ENCODE results near the gene OR5K2. TPM values are rescaled to one million over a fixed set of nuclear protein-coding genes. Genes with fewer than 3 reads are reported as not detected.

Gene OR5K2
- total and polyA plus RNA-seq, 2 of the 4 experiments (the other 2 are of a cell fraction): not detected

DNA sequence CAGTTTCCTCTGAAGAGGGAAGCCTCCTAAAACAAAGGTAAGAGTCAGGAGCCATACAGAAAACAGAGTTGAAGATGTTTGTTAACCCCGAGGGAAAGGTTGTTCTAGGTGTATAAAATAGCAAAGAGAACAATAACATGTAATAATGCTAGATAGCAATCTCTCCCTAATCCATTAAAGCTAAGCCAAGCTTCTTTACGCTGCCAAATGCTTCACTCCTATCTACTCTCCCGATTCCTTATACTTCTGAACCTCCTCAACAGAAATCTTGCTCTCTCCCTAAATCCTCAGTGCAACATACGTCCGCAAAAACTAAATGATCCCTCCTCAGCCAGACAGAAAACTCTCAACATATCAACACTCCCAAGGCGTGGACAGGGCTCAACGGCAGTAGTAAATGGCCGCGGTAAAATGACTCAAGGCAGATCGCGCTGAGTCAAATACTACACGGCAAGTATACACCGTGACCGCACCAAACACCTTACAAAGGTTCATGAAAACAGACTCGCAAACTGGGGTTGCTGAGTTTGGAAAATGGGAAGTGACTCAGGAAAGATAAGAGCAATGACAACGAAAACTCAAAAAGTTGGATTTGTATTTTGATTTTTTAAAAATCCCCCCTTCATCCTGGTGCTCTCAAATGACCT, 24.5 kb downstream of the OR5K2 start:
- Histone ChIP-seq H2BK120ac (ENCODE audit: low read depth, low read length) (no peak overlapping the region), H3K9ac (ENCODE audit: low read depth, low read length) (peak overlapping the region; percentile 77), H3K4me3 (ENCODE audit: insufficient read depth, low read depth, low read length) (peak overlapping the region; percentile 75), H4K5ac (ENCODE audit: low read depth, low read length) (peak overlapping the region; percentile 39; the same call in 1 of the 2 replicates), H3K4me2 (ENCODE audit: low read depth, low read length) (peak overlapping the region; percentile 82), H2AK5ac (ENCODE audit: low read depth, low read length) (no peak overlapping the region), H2BK5ac (ENCODE audit: low read depth, low read length, poor library complexity, severe bottlenecking) (peak overlapping the region; percentile 90), H2BK20ac (ENCODE audit: low read depth, low read length) (no peak overlapping the region), H4K20me1 (ENCODE audit: insufficient read depth, low read length) (peaks cover 5% of the 10 kb centered on the region; the same call in 1 of the 2 replicates), H3K27ac (ENCODE audit: insufficient read depth, low read length) (peak overlapping the region; percentile 93), H3K36me3 (ENCODE audit: control insufficient read depth, insufficient read depth, low read length) (peaks cover 1% of the 10 kb centered on the region), H4K8ac (ENCODE audit: low read depth in 2 of 2, low read length in 2 of 2) (peak overlapping the region; percentile 2 to 64; a peak in 3 of 4 replicates), H3K4ac (ENCODE audit: low read depth, low read length) (peak overlapping the region; percentile 70), H3K9me3 (ENCODE audit: control insufficient read depth, insufficient read depth, low read length) (no peaks in the 10 kb centered on the region), H3K18ac (ENCODE audit: low read depth, low read length) (peak overlapping the region; percentile 59; the same call in 1 of the 2 replicates), H3K4me1 (ENCODE audit: control insufficient read depth, insufficient read depth, low read length) (peaks cover 2% of the 10 kb centered on the region; the same call in 1 of the 2 replicates), H3K56ac (ENCODE audit: extremely low read depth, insufficient read depth, low read length) (peak overlapping the region; percentile 58), H2BK15ac (ENCODE audit: low read depth, low read length) (0 out of 3 replicates have a peak overlapping the region, but pooled peaks have one; percentile 29), H3K9me1 (ENCODE audit: insufficient read depth, low read length) (no peaks in the 10 kb centered on the region), H3K14ac (replicated peaks; ENCODE audit: low read depth, low read length) (peak overlapping the region; percentile 76), H2AFZ (replicated peaks; ENCODE audit: low read length, poor library complexity) (peak overlapping the region; percentile 99), H4K91ac (ENCODE audit: insufficient read depth, low read depth, low read length) (peak overlapping the region; percentile 78), H3K23ac (ENCODE audit: low read depth, low read length) (peak overlapping the region; percentile 84), H3K27me3 (ENCODE audit: control insufficient read depth, insufficient read depth, low read length) (no peaks in the 10 kb centered on the region), H2AK9ac (replicated peaks; ENCODE audit: low read depth, low read length, poor library complexity) (peak overlapping the region; percentile 83), H3K79me1 (ENCODE audit: low read depth in 1 of 2, low read length in 2 of 2) (peaks cover 24 to 25% of the 10 kb centered on the region in 2 experiments)
- CTCF ChIA-PET: no interaction called here
- TF ChIP-seq FOS (IDR thresholded peaks at IDR 0.05; ENCODE audit: low read depth, low read length) (no peak), RCOR1 (IDR thresholded peaks at IDR 0.05; ENCODE audit: insufficient replicate concordance, low read length) (no peak), MAFK (IDR thresholded peaks at IDR 0.05; ENCODE audit: low read depth, low read length) (peak; percentile 49; the same call in 1 of the 2 replicates), MXI1 (IDR thresholded peaks at IDR 0.05; ENCODE audit: borderline replicate concordance, low read depth, low read length) (peak; percentile 43; the same call in 1 of the 2 replicates), NFE2L2 (IDR thresholded peaks at IDR 0.05; ENCODE audit: low read depth, low read length) (peak; percentile 20; the same call in 1 of the 2 replicates), POLR2A (IDR thresholded peaks at IDR 0.05; ENCODE audit: low read depth, low read length) (no peak; the same call in 1 of the 2 replicates)
- dilution Hi-C loops (cut with HindIII; ENCODE audit: low sequenced_read_pairs, unreplicated experiment) (no loop called here), in situ Hi-C loops (cut with MboI; ENCODE audit: low sequenced_read_pairs) (no loop called here), intact Hi-C loops (cut with micrococcal nuclease) (loop anchor here (5.0 kb wide), 1 partner anchor 65 kb away; no protein-coding TSS in a partner anchor)
- DNase-seq (peak; percentile 68), ATAC-seq (ENCODE audit: low read depth) (peak; percentile 51)
- BruUV-seq (replicated peaks): no TSS peak
- POLR2A ChIA-PET (ENCODE audit: unreplicated experiment): no interaction called here
- WGBS, 2 experiments (ENCODE audit: extremely low coverage in 2 of 2, insufficient read length in 1 of 2): 0% methylated on average over 2 of the region's 16 CpGs; no CpG with 5 or more reads in 1 of the 2 experiments
